Smooth muscle cell (in vitro differentiated cells): ENCODE data around the gene CIC. TPM values are rescaled to one million over a fixed set of nuclear protein-coding genes. Genes with fewer than 3 reads are reported as not detected.

Experiments
- DNase-seq: peaks from one replicate; lab custom pipeline; 2025; ENCODE audit not compliant: unreplicated experiment; lab: John Stamatoyannopoulos, UW
- H2AFZ ChIP-seq: fragments of 200-600 bp; sonication (generic); 2 replicates; pipeline ENCODE4 v1.6.0; 2016; ENCODE audit warnings: antibody characterized with exemption, low read depth, mild to moderate bottlenecking
- H3F3A ChIP-seq: fragments of 200-600 bp; sonication (generic); 2 replicates; pipeline ENCODE4 v1.6.0; 2017; ENCODE audit warnings: antibody characterized with exemption, low read depth
- H3K27ac ChIP-seq: fragments of 200-600 bp; sonication (generic); 2 replicates; pipeline ENCODE4 v1.5.1; 2016; ENCODE audit warnings: low read depth, mild to moderate bottlenecking
- H3K27me3 ChIP-seq: fragments of 200-600 bp; sonication (generic); 2 replicates; pipeline ENCODE4 v1.6.1; 2016; ENCODE audit warnings: low read depth, mild to moderate bottlenecking
- H3K36me3 ChIP-seq: fragments of 200-600 bp; sonication (generic); 2 replicates; pipeline ENCODE4 v1.5.1; 2016; ENCODE audit warnings: low read depth
- H3K4me1 ChIP-seq: fragments of 200-600 bp; sonication (generic); 2 replicates; pipeline ENCODE4 v1.5.1; 2016; ENCODE audit warnings: low read depth
- H3K4me2 ChIP-seq: fragments of 200-600 bp; sonication (generic); 2 replicates; pipeline ENCODE4 v1.6.0; 2016; ENCODE audit warnings: mild to moderate bottlenecking
- H3K4me3 ChIP-seq: fragments of 200-600 bp; sonication (generic); 2 replicates; pipeline ENCODE4 v1.5.1; 2016; ENCODE audit warnings: mild to moderate bottlenecking
- H3K79me2 ChIP-seq: fragments of 200-600 bp; sonication (generic); 2 replicates; pipeline ENCODE4 v1.6.0; 2016; ENCODE audit warnings: low read depth, mild to moderate bottlenecking
- H3K9ac ChIP-seq: fragments of 200-600 bp; sonication (generic); 2 replicates; pipeline ENCODE4 v1.6.0; 2016; ENCODE audit warnings: low read depth
- H3K9me3 ChIP-seq: fragments of 200-600 bp; sonication (generic); replicated peaks from 2 replicates; pipeline ENCODE4 v1.5.1; 2016; ENCODE audit warnings: low read depth
- H4K20me1 ChIP-seq: fragments of 200-600 bp; sonication (generic); 2 replicates; pipeline ENCODE4 v1.6.0; 2016; ENCODE audit warnings: low read depth
- CTCF ChIP-seq: fragments of 200-600 bp; sonication (generic); IDR thresholded peaks from 2 replicates; pipeline ENCODE4 v1.5.1; 2017; ENCODE audit warnings: borderline replicate concordance, mild to moderate bottlenecking, antibody characterized with exemption; ENCODE audit not compliant: insufficient read depth, poor library complexity, severe bottlenecking
- WGBS: methylation state at CpG from one replicate; pipeline ENCODE4 v1.1.7; 2016; ENCODE audit warnings: low lambda C conversion rate; 5-methylcytosine and 5-hydroxymethylcytosine counted together
- polyA plus RNA-seq: library from polyadenylated mRNA; unstranded; fragments of >200 nt; fragmentation: Nextera tagmentation; extraction: Ambion mirVana; gene quantifications from 2 replicates; pipeline ENCODE4 v1.2.1, GENCODE V29; 2016
- total RNA-seq: library from RNA; depleted of rRNA; stranded (reverse); fragments of >200 nt; gene quantifications from 2 replicates; pipeline ENCODE4 v1.2.3, GENCODE V29; 2014

Gene CIC
- total RNA-seq: 12.6 and 13.6 TPM in 2 replicates
- 18.4 and 19.5 TPM in 2 replicates for polyA plus RNA-seq

DNA sequence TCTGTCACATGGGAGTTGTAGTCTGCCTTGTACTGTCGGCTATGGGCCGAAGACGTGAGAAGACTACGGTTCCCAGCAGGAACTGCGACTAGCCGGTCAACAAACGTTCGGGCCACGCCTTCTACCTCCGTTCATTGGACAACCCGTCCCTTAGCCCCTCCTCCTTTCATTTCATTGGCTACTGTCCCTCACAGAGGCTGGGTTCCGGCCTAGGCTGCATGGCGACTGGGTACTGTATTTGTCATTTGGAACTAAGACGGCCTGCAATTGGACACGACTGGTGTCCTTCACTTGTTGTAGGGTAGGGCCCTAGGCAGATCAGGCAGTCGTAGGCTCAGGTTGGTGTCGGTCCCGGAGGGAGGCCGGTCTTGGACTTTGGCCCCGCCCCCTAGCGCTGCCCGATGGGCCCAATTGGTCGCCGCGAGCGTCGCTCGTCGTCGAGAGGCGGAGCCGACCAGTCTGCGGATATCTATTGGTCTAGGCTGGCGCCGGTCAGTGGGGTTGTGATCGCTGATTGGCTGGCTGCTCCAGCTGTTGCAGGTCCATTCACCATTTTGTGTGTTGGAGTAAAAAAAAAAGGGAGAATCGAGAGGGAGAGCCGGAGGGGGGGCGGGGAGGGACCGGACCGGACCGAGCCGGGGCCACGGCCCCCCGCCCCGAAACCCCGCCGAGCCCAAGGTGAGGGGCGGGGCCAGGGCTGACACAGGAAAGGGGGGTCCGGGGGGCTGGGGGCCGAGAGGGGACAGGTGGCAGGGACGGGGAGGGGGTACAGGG is at the start of gene CIC:
Gene CIC, plus strand, starts transcription at position 549 of the 774 bp plus-strand sequence. CDS start 2,532 bp downstream, outside the sequence.
- Histone ChIP-seq H3K27ac (peak within 1 kb of the TSS; percentile 99), H3K4me2 (peak within 1 kb of the TSS; percentile 91), H3K9ac (peak within 1 kb of the TSS; percentile 99), H2AFZ (peak within 1 kb of the TSS; percentile 88), H4K20me1 (no peaks in the 10 kb centered on the region), H3K4me1 (peaks cover 18% of the 10 kb centered on the region), H3K27me3 (no peaks in the 10 kb centered on the region), H3K79me2 (peaks cover 28% of the 10 kb centered on the region), H3F3A (no peaks in the 10 kb centered on the region), H3K9me3 (no peaks in the 10 kb centered on the region), H3K4me3 (peak within 1 kb of the TSS; percentile 80), H3K36me3 (no peaks in the 10 kb centered on the region)
- peak; percentile 99 for DNase-seq
- no peak for TF ChIP-seq CTCF
- 1% methylated on average over 36 of the region's 52 CpGs for WGBS

DNA sequence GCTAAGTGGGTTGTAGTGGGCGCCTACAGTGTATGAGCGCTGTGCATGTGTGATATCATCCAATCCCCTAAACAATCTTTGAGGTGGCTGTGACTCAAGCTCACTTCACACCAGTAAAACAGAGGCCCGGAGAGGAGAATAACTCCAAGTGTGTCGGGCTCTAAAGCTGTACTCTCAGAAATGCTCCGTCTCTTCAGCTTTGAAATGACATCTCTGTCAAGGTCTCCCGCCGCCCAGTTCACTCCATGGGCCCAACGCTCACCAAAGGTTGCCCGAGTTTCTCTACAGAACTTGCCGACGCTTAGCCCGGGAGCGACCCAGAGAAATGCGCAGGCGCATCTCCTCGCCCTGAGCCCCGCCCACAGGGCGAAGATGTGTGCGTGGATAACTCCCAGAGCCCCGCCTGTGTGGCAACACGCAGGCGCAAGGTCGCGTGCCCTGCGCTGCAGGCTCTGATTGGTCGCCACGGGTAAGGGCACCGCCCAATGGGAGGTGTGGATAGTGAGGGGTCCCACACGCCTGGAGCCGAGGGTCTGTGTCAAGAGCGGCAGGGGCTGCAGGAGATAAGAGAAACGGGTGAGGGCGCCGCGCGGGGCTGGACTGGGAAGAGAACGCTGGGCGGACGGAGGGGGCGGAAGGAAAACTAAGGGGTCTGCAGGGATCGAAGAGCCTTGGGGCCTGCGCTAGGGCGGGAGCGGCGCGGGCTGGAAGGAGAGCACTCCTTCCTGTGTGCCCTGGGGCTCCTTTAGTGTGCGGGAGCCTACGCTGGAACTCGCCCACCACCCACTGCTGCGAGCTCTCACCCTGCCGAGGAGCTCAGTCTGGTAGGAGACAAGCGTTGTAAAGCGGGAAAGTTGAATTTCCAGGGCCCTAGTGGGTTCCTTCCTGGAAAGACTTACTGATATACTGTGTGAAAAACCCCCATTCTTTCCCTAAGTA is 49.0 kb upstream of the CIC start, which contains the start of gene ZNF526:
Gene ZNF526, plus strand, starts transcription at position 501 of the 939 bp plus-strand sequence. CDS start 4,092 bp downstream, outside the sequence.
- TF ChIP-seq CTCF: no peak
- 1% methylated on average over 49 of the region's 53 CpGs for WGBS
- H3F3A ChIP-seq: peaks cover 25% of the 10 kb centered on the region

GRCh38 chr19:42220751-42221097 is 48.3 kb upstream of the CIC start:
- Histone ChIP-seq H3K4me1 (peaks cover 25% of the 10 kb centered on the region), H3F3A (peaks cover 25% of the 10 kb centered on the region), H3K4me2 (peak overlapping the region; percentile 99), H4K20me1 (peaks cover 51% of the 10 kb centered on the region), H3K9ac (peak overlapping the region; percentile 81), H3K4me3 (peak overlapping the region; percentile 72), H3K79me2 (peaks cover 45% of the 10 kb centered on the region), H3K27me3 (no peaks in the 10 kb centered on the region), H3K9me3 (no peaks in the 10 kb centered on the region), H3K27ac (peak overlapping the region; percentile 99), H2AFZ (peak overlapping the region; percentile 79), H3K36me3 (no peaks in the 10 kb centered on the region)
- no peak for TF ChIP-seq CTCF
- WGBS: 6% methylated on average over 6 of the region's 6 CpGs
- no peak for DNase-seq

More for the DNA sequence above, 49.0 kb upstream of the CIC start, which contains the start of gene ZNF526:
- Histone ChIP-seq H3K79me2 (peaks cover 52% of the 10 kb centered on the region), H3K9me3 (no peaks in the 10 kb centered on the region), H3K27ac (peak within 1 kb of the TSS; percentile 99), H3K27me3 (no peaks in the 10 kb centered on the region), H3K9ac (peak within 1 kb of the TSS; percentile 81), H3K4me1 (peaks cover 27% of the 10 kb centered on the region), H3K4me3 (peak within 1 kb of the TSS; percentile 72), H3K4me2 (peak within 1 kb of the TSS; percentile 99), H2AFZ (peak within 1 kb of the TSS; percentile 79), H4K20me1 (peaks cover 51% of the 10 kb centered on the region), H3K36me3 (no peaks in the 10 kb centered on the region)
- peak; percentile 89 for DNase-seq
